ENCODE results near the gene TRPM3.

- TF ChIP-seq CTCF (IDR thresholded peaks at IDR 0.05): no peak
- no peak for TF ChIP-seq POLR2A (IDR thresholded peaks at IDR 0.05)
Observed at GRCh38 chr9:70561111-70561510, 560.3 kb downstream of the TRPM3 start.
